H1 (cell line): Measurements from ENCODE around the gene CEACAM8. TPM values are rescaled to one million over a fixed set of nuclear protein-coding genes. Genes with fewer than 3 reads are reported as not detected.
A peak's percentile ranks its signal among the peaks of the same experiment; 100 is the strongest.

Experiments
- CTCF ChIA-PET: fragments of 300-600 bp; sonication (Branson Sonifier 250); formaldehyde crosslinking; loops from one replicate; lab custom pipeline; 2021; ENCODE audit not compliant: partially characterized antibody; lab: Charles Lee
- POLR2A ChIA-PET: fragments of 300-600 bp; sonication (Branson Sonifier 250); formaldehyde crosslinking; loops from one replicate; lab custom pipeline; 2021; ENCODE audit warnings: inconsistent platforms; ENCODE audit not compliant: partially characterized antibody; lab: Charles Lee
- DNase-seq, 2 experiments: peaks; one replicate each; pipeline versions ENCODE4 v3.0.0 to v3.0.0-alpha.2; 2010 to 2022; ENCODE audit warnings: low spot score in 2 of 2, low read depth in 1 of 2, mixed read lengths in 1 of 2
- FAIRE-seq: peaks from 2 replicates; lab custom pipeline; 2011; peaks lifted over from hg19 to GRCh38; lab: Jason Lieb, UNC
- H2AFZ ChIP-seq: 2 replicates; pipeline ENCODE4 v1.8.1; 2012; ENCODE audit warnings: low read length, inconsistent platforms
- H2AK5ac ChIP-seq: 2 replicates; pipeline ENCODE4 v1.6.1; 2013; ENCODE audit warnings: low read depth, low read length
- H2BK120ac ChIP-seq: replicated peaks from 2 replicates; pipeline ENCODE3; 2013; ENCODE audit warnings: low read depth, low read length, inconsistent platforms
- H2BK12ac ChIP-seq: 2 replicates; pipeline ENCODE4 v1.6.1; 2013; ENCODE audit warnings: low read depth, low read length
- H2BK15ac ChIP-seq: 2 replicates; pipeline ENCODE4 v1.6.1; 2013; ENCODE audit warnings: low read length
- H2BK20ac ChIP-seq: 2 replicates; pipeline ENCODE4 v1.6.1; 2013; ENCODE audit warnings: low read length
- H2BK5ac ChIP-seq: 2 replicates; pipeline ENCODE4 v1.6.1; 2013; ENCODE audit warnings: low read depth, low read length
- H3K14ac ChIP-seq: 2 replicates; pipeline ENCODE4 v1.6.1; 2013; ENCODE audit warnings: inconsistent platforms; ENCODE audit not compliant: insufficient read length
- H3K18ac ChIP-seq: 2 replicates; pipeline ENCODE4 v1.6.1; 2013; ENCODE audit warnings: low read length; ENCODE audit errors: extremely low read depth
- H3K23ac ChIP-seq: 2 replicates; pipeline ENCODE4 v1.6.1; 2013; ENCODE audit warnings: inconsistent platforms; ENCODE audit not compliant: insufficient read length
- H3K23me2 ChIP-seq: 2 replicates; pipeline ENCODE4 v1.6.1; 2013; ENCODE audit warnings: low read depth, low read length
- H3K27ac ChIP-seq: 2 replicates; pipeline ENCODE4 v1.6.1; 2011; ENCODE audit warnings: low read depth, low read length, inconsistent platforms
- H3K27me3 ChIP-seq, 4 experiments: replicated peaks in 1 of 4; 1 replicate in 1 of 4; 2 replicates in 3 of 4; pipeline versions ENCODE4 v1.6.1 to v1.8.1; 2011 to 2013; ENCODE audit warnings: low read length in 3 of 4, mild to moderate bottlenecking in 3 of 4, inconsistent platforms in 2 of 4, mixed read lengths in 2 of 4, moderate library complexity in 1 of 4; ENCODE audit not compliant: control insufficient read depth in 3 of 4, insufficient read depth in 3 of 4; ENCODE audit errors: extremely low read depth in 1 of 4
- H3K36me3 ChIP-seq, 4 experiments: 2 replicates each; pipeline versions ENCODE4 v1.6.1 to v1.8.1; 2011 to 2013; ENCODE audit warnings: mild to moderate bottlenecking in 4 of 4, low read length in 3 of 4, moderate library complexity in 2 of 4, control low read depth in 1 of 4, inconsistent platforms in 1 of 4; ENCODE audit not compliant: insufficient read depth in 4 of 4, control insufficient read depth in 2 of 4
- H3K4ac ChIP-seq: replicated peaks from 2 replicates; pipeline ENCODE3; 2013; ENCODE audit warnings: low read length, low read depth, mixed read lengths, inconsistent platforms; ENCODE audit not compliant: insufficient read length
- H3K4me1 ChIP-seq, 4 experiments: replicated peaks in 1 of 4; 1 replicate in 1 of 4; 2 replicates in 3 of 4; pipeline versions ENCODE4 v1.6.1 to v1.8.1; 2011 to 2013; ENCODE audit warnings: low read length in 3 of 4, inconsistent platforms in 2 of 4, mixed read lengths in 1 of 4; ENCODE audit not compliant: insufficient read depth in 4 of 4, control insufficient read depth in 3 of 4
- H3K4me2 ChIP-seq, 2 experiments: 2 replicates each; pipeline versions ENCODE4 v1.6.1 to v1.8.1; 2011 to 2013; ENCODE audit warnings: low read depth in 2 of 2, low read length in 2 of 2, control low read depth in 1 of 2, inconsistent platforms in 1 of 2, mild to moderate bottlenecking in 1 of 2; ENCODE audit not compliant: insufficient read depth in 1 of 2
- H3K4me3 ChIP-seq, 4 experiments: fragments of 200-600, 300-600 bp in 1 of 4; sonication (generic), shearing (Covaris generic), sonication (Bioruptor Twin) in 1 of 4; 2 replicates each; pipeline versions ENCODE4 v1.5.1 to v1.8.1; 2011 to 2016; ENCODE audit warnings: low read length in 4 of 4, low read depth in 3 of 4, control low read depth in 2 of 4, inconsistent platforms in 2 of 4, mild to moderate bottlenecking in 2 of 4, mixed read lengths in 1 of 4, moderate library complexity in 1 of 4; ENCODE audit not compliant: insufficient read depth in 2 of 4; ENCODE audit errors: extremely low read depth in 1 of 4
- H3K56ac ChIP-seq: replicated peaks from 2 replicates; pipeline ENCODE3; 2013; ENCODE audit warnings: low read depth, mild to moderate bottlenecking, mixed read lengths, low read length, inconsistent platforms; ENCODE audit not compliant: insufficient read length
- H3K79me1 ChIP-seq: 2 replicates; pipeline ENCODE4 v1.6.1; 2013; ENCODE audit warnings: low read depth, low read length, control low read depth
- H3K79me2 ChIP-seq, 2 experiments: 2 replicates each; pipeline versions ENCODE4 v1.6.1 to v1.8.1; 2012 to 2013; ENCODE audit warnings: low read length in 2 of 2, mild to moderate bottlenecking in 2 of 2, inconsistent platforms in 1 of 2; ENCODE audit not compliant: insufficient read depth in 2 of 2, control insufficient read depth in 1 of 2
- H3K9ac ChIP-seq, 4 experiments: replicated peaks in 1 of 4; 1 replicate in 1 of 4; 2 replicates in 3 of 4; pipeline versions ENCODE4 v1.6.1 to v1.8.1; 2011 to 2013; ENCODE audit warnings: low read depth in 3 of 4, low read length in 3 of 4, control low read depth in 2 of 4, mild to moderate bottlenecking in 2 of 4, moderate library complexity in 2 of 4, inconsistent platforms in 1 of 4; ENCODE audit errors: extremely low read depth in 1 of 4
- H3K9me3 ChIP-seq, 2 experiments: 2 replicates each; pipeline versions ENCODE4 v1.6.1 to v1.8.1; 2012 to 2013; ENCODE audit warnings: mild to moderate bottlenecking in 2 of 2, moderate library complexity in 2 of 2, control low read depth in 1 of 2, inconsistent platforms in 1 of 2, low read depth in 1 of 2, low read length in 1 of 2, mixed read lengths in 1 of 2; ENCODE audit not compliant: insufficient read depth in 2 of 2
- H4K20me1 ChIP-seq, 2 experiments: replicated peaks in 1 of 2; 2 replicates each; pipeline versions ENCODE3 to v1.8.1; 2011 to 2013; ENCODE audit warnings: inconsistent platforms in 2 of 2, low read length in 2 of 2, mild to moderate bottlenecking in 1 of 2; ENCODE audit not compliant: insufficient read depth in 2 of 2, control insufficient read depth in 1 of 2
- H4K5ac ChIP-seq: 2 replicates; pipeline ENCODE4 v1.6.1; 2013; ENCODE audit warnings: low read length, low read depth, mixed read lengths, inconsistent platforms; ENCODE audit not compliant: insufficient read length
- H4K8ac ChIP-seq: 2 replicates; pipeline ENCODE4 v1.8.0; 2013; ENCODE audit warnings: mild to moderate bottlenecking, moderate library complexity, low read length, inconsistent platforms; ENCODE audit not compliant: insufficient read depth; ENCODE audit errors: extremely low read depth
- H4K91ac ChIP-seq: replicated peaks from 2 replicates; pipeline ENCODE3; 2013; ENCODE audit warnings: low read length, mixed read lengths, inconsistent platforms; ENCODE audit not compliant: insufficient read length
- ASH2L ChIP-seq: fragments of 200-600, 300-600 bp; sonication (generic); IDR thresholded peaks from one replicate; pipeline ENCODE4 v1.7.1; 2017; ENCODE audit warnings: low read length
- BCL11A ChIP-seq, 2 experiments: IDR thresholded peaks; one replicate each; pipeline ENCODE4 v1.6.1; 2011; ENCODE audit warnings: low read depth in 2 of 2, low read length in 2 of 2, mild to moderate bottlenecking in 2 of 2
- GABPA ChIP-seq: IDR thresholded peaks from 2 replicates; pipeline ENCODE4 v1.6.1; 2011; ENCODE audit warnings: mild to moderate bottlenecking, low read length, moderate library complexity, borderline replicate concordance; ENCODE audit not compliant: insufficient read depth
- HDAC6 ChIP-seq: IDR thresholded peaks from one replicate; pipeline ENCODE4 v1.7.1; 2012; ENCODE audit warnings: low read depth, mild to moderate bottlenecking, inconsistent platforms, low read length, moderate library complexity
- RBBP5 ChIP-seq: IDR thresholded peaks from 2 replicates; pipeline ENCODE4 v1.7.1; 2012; ENCODE audit warnings: low read depth, mild to moderate bottlenecking, inconsistent platforms, low read length, moderate library complexity, borderline replicate concordance
- SIN3A ChIP-seq, 2 experiments: IDR thresholded peaks in 1 of 2; conservative IDR thresholded peaks in 1 of 2; 2 replicates each; pipeline ENCODE4 v1.6.1; 2011 to 2012; ENCODE audit warnings: low read length in 2 of 2, improper control_type of control experiment in 1 of 2, low read depth in 1 of 2, mild to moderate bottlenecking in 1 of 2
- SIRT6 ChIP-seq: IDR thresholded peaks from one replicate; pipeline ENCODE4 v1.7.1; 2012; ENCODE audit warnings: low read length, inconsistent platforms
- YY1 ChIP-seq: IDR thresholded peaks from 2 replicates; pipeline ENCODE4 v1.6.1; 2011; ENCODE audit warnings: low read depth, mild to moderate bottlenecking, low read length
- WGBS, 2 experiments: shearing (Covaris generic) in 1 of 2; methylation state at CpG; one replicate each; pipeline versions ENCODE4 v1.1.6 to v1.1.7; 2013 to 2015; ENCODE audit warnings: low lambda C conversion rate in 2 of 2, mixed read lengths in 2 of 2, inconsistent platforms in 1 of 2, low coverage in 1 of 2, missing lambda C conversion rate in 1 of 2; ENCODE audit not compliant: insufficient replicate concordance in 2 of 2, insufficient coverage in 1 of 2, insufficient read length in 1 of 2; ENCODE audit errors: extremely low coverage in 1 of 2, missing lambda C conversion rate in 1 of 2; 5-methylcytosine and 5-hydroxymethylcytosine counted together
- polyA plus RNA-seq, 7 experiments: library from polyadenylated mRNA; depleted of rRNA in 3 of 7; stranded (reverse) in 5 of 7; unstranded in 2 of 7; fragments of >200 nt in 5 of 7; fragments of 200-250 nt in 2 of 7; gene quantifications; 1 replicate in 5 of 7; 2 replicates in 1 of 7; 4 replicates in 1 of 7; pipeline versions ENCODE4 v1.2.1 to v1.2.3, GENCODE V29; 2011 to 2013; ENCODE audit warnings: missing spikeins in 2 of 7, mixed read lengths in 2 of 7
- total RNA-seq: library from RNA; stranded (reverse); fragmentation: NEBNext Ultra II Directional; extraction: Animal tissue kit (Norgen Biotek cat#: 25700); gene quantifications from 2 replicates; pipeline ENCODE4 v1.2.1, GENCODE V29; 2021

Gene CEACAM8
- total and polyA plus RNA-seq, 2 of the 8 experiments (the other 6 are each of a cell fraction or from before 2014, with no cell fraction given) = not detected

DNA sequence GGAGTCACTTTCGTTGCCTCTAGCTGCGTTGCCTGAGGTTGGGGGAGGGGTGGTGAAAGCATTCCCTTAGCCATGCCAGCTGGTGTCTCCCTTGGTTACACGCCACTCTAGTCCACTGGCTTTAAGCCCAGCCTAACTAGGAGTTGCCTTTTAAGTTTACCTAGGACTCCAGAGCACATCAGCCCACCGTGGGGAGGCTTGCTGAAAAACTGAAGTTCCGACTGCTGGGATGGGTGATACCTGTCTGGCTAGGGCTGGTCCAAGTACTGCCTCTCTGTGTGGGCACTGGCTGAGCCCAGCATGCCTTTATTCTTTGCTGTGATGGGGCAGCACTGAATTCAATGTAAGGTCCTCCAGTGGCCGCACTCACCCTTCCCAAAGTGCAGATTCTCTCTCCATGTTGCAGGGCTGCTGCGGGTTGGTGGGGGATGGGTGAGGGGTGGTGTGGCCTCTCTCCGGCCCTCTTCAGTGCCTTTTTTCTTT is 54.6 kb downstream of the CEACAM8 start:
- peak overlapping the region; percentile 49 to 55 for H3K4me2 ChIP-seq
- WGBS, 2 experiments = 64% methylated on average over 8 of the region's 8 CpGs; no CpG with 5 or more reads in 1 of the 2 experiments
- TF ChIP-seq YY1 (no peak), RBBP5 (peak; percentile 45; the same call in 1 of the 2 replicates), GABPA (no peak), BCL11A (IDR thresholded peaks at IDR 0.05; ENCODE audit: low read depth in 2 of 2, low read length in 2 of 2) (no peak), SIRT6 (no peak), SIN3A (conservative IDR thresholded peaks at IDR 0.05 in 1 of 2, IDR thresholded peaks at IDR 0.05 in 1 of 2; ENCODE audit: low read depth in 1 of 2, low read length in 2 of 2) (peak in 1 of 2 experiments; percentile 51; a peak in 1 of 4 replicates), ASH2L (peak; percentile 90), HDAC6 (no peak)

More for the DNA sequence above, 54.6 kb downstream of the CEACAM8 start:
- Histone ChIP-seq H4K8ac (no peak overlapping the region), H3K14ac (no peak overlapping the region), H3K56ac (no peak overlapping the region), H3K9ac (no peak overlapping the region), H3K4ac (no peak overlapping the region), H2BK15ac (no peak overlapping the region), H2AFZ (peak overlapping the region; percentile 48), H3K27ac (no peak overlapping the region), H3K4me3 (peak overlapping the region in 1 of 4 experiments; percentile 18; a peak in 1 of 8 replicates), H3K79me2 (no peaks in the 10 kb centered on the region), H4K5ac (no peak overlapping the region), H2BK12ac (peak overlapping the region; percentile 88; the same call in 1 of the 2 replicates), H3K79me1 (no peaks in the 10 kb centered on the region), H3K4me1 (peaks cover 4 to 12% (median 9%) of the 10 kb centered on the region in 4 experiments), H4K91ac (peak overlapping the region; percentile 77), H3K18ac (peak overlapping the region; percentile 84), H3K23ac (no peak overlapping the region), H2BK120ac (peak overlapping the region; percentile 33), H2BK5ac (peak overlapping the region; percentile 54; the same call in 1 of the 2 replicates), H2BK20ac (peak overlapping the region; percentile 40), H4K20me1 (no peaks in the 10 kb centered on the region), H2AK5ac (no peak overlapping the region), H3K23me2 (no peaks in the 10 kb centered on the region), H3K27me3 (no peaks in the 10 kb centered on the region; a peak in 3 of 7 replicates), H3K9me3 (no peaks in the 10 kb centered on the region), H3K36me3 (no peaks in the 10 kb centered on the region)
- no peak for FAIRE-seq
- ChIA-PET POLR2A (interaction anchor here (0.5 kb wide), 1 partner anchor 84 kb away, joined by 3 read pairs; no protein-coding TSS in a partner anchor), CTCF (interaction anchor here (0.7 to 4.4 kb wide), 13 partner anchors 9 to 119 kb away, joined by 3 to 39 read pairs (median 4); partner anchors contain the start of gene CEACAM1)
- DNase-seq = peak in 1 of 2 experiments; percentile 61
